ENCODE data around the gene NCAPD3. TPM values are rescaled to one million over a fixed set of nuclear protein-coding genes. Genes with fewer than 3 reads are reported as not detected.

Gene NCAPD3
- total and polyA plus RNA-seq, 2 of the 13 experiments (the other 11 are each of a cell fraction or from before 2014, with no cell fraction given) = 20.7 to 25.6 TPM

- TF ChIP-seq, protein P1, sequence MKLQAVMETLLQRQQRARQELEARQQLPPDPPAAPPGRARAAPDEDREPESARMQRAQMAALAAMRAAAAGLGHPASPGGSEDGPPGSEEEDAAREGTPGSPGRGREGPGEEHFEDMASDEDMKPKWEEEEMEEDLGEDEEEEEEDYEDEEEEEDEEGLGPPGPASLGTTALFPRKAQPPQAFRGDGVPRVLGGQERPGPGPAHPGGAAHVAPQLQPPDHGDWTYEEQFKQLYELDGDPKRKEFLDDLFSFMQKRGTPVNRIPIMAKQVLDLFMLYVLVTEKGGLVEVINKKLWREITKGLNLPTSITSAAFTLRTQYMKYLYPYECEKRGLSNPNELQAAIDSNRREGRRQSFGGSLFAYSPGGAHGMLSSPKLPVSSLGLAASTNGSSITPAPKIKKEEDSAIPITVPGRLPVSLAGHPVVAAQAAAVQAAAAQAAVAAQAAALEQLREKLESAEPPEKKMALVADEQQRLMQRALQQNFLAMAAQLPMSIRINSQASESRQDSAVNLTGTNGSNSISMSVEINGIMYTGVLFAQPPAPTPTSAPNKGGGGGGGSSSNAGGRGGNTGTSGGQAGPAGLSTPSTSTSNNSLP (IDR thresholded peaks at IDR 0.05; ENCODE audit: low read depth, low read length) = no peak
- TF ChIP-seq CREBL2 (CRISPR knock-in tag; IDR thresholded peaks at IDR 0.05; ENCODE audit: borderline replicate concordance) (no peak), TEAD3 (CRISPR knock-in tag; optimal IDR thresholded peaks at IDR 0.05; ENCODE audit: borderline replicate concordance) (no peak)
These were observed 25.2 kb upstream of the NCAPD3 start (continued) for GRCh38 chr11:134248910-134249480.

- no peak for DNase-seq (ENCODE audit: low spot score)
- Histone ChIP-seq H3K4me2 (ENCODE audit: low read depth, low read length) (no peak overlapping the region), H3K27ac (ENCODE audit: extremely low read length, insufficient read depth, low read length) (no peak overlapping the region), H3K79me2 (ENCODE audit: insufficient read depth, low read length) (peaks cover under 1% of the 10 kb centered on the region), H2AFZ (ENCODE audit: low read length) (no peak overlapping the region), H3K9me3 (ENCODE audit: low read length) (no peaks in the 10 kb centered on the region), H4K20me1 (ENCODE audit: insufficient read depth, low read length) (no peaks in the 10 kb centered on the region), H3K4me1 (ENCODE audit: insufficient read depth, low read length) (peaks cover 3% of the 10 kb centered on the region), H3K4me3 (replicated peaks in 1 of 3; ENCODE audit: insufficient read depth in 1 of 3, low read depth in 2 of 3, low read length in 3 of 3) (no peak overlapping the region), H3K36me3 (replicated peaks in 1 of 2; ENCODE audit: control insufficient read depth in 1 of 2, insufficient read depth in 2 of 2, low read length in 2 of 2) (peaks cover 11 to 55% of the 10 kb centered on the region in 2 experiments), H3K27me3 (ENCODE audit: control insufficient read depth in 1 of 2, insufficient read depth in 2 of 2, low read length in 2 of 2) (no peaks in the 10 kb centered on the region), H3K9ac (ENCODE audit: insufficient read depth, low read depth, low read length) (no peak overlapping the region)
- ChIA-PET CTCF (ENCODE audit: low intra/inter-chr PET ratio, low total read pairs) (no interaction called here), POLR2A (no interaction called here)
- TF ChIP-seq, protein P2, sequence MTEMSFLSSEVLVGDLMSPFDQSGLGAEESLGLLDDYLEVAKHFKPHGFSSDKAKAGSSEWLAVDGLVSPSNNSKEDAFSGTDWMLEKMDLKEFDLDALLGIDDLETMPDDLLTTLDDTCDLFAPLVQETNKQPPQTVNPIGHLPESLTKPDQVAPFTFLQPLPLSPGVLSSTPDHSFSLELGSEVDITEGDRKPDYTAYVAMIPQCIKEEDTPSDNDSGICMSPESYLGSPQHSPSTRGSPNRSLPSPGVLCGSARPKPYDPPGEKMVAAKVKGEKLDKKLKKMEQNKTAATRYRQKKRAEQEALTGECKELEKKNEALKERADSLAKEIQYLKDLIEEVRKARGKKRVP (CRISPR knock-in tag; IDR thresholded peaks at IDR 0.05) = no peak
- TF ChIP-seq TP53 (CRISPR knock-in tag; conservative IDR thresholded peaks at IDR 0.05) = no peak
- TF ChIP-seq ZNF547 (CRISPR knock-in tag; IDR thresholded peaks at IDR 0.05) = no peak
- peak; percentile 34 for TF ChIP-seq RBM22 (optimal IDR thresholded peaks at IDR 0.05; ENCODE audit: low read length)
- TF ChIP-seq ZNF121 (CRISPR knock-in tag; IDR thresholded peaks at IDR 0.05) = no peak
- TF ChIP-seq NR2F6 (IDR thresholded peaks at IDR 0.05) = no peak
- no peak for TF ChIP-seq NR2F6 (CRISPR knock-in tag; IDR thresholded peaks at IDR 0.05)
- TF ChIP-seq, protein P3, sequence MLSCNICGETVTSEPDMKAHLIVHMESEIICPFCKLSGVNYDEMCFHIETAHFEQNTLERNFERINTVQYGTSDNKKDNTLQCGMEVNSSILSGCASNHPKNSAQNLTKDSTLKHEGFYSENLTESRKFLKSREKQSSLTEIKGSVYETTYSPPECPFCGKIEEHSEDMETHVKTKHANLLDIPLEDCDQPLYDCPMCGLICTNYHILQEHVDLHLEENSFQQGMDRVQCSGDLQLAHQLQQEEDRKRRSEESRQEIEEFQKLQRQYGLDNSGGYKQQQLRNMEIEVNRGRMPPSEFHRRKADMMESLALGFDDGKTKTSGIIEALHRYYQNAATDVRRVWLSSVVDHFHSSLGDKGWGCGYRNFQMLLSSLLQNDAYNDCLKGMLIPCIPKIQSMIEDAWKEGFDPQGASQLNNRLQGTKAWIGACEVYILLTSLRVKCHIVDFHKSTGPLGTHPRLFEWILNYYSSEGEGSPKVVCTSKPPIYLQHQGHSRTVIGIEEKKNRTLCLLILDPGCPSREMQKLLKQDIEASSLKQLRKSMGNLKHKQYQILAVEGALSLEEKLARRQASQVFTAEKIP (CRISPR knock-in tag; IDR thresholded peaks at IDR 0.05; ENCODE audit: borderline replicate concordance) = no peak
- no peak for TF ChIP-seq GTF2F1 (IDR thresholded peaks at IDR 0.05; ENCODE audit: low read length)
- in situ Hi-C loops (cut with HindIII; ENCODE audit: extremely low pct_ligation_motif_present, low pct_unique_long_range_greater_than_20kb) (no loop called here), intact Hi-C loops (cut with micrococcal nuclease; ENCODE audit: unreplicated experiment) (no loop called here)
- WGBS (ENCODE audit: low lambda C conversion rate) = 95% methylated on average over 4 of the region's 4 CpGs
- FAIRE-seq = no peak
- no peak for ATAC-seq
- BruUV-seq (replicated peaks) = no TSS peak
These were observed 22.9 kb upstream of the NCAPD3 start for GRCh38 chr11:134246678-134247077.
